HG03060 (cell line): ENCODE data around the gene ZNF683.
A peak's percentile ranks its signal among the peaks of the same experiment; 100 is the strongest.
"Not testable (repeated sequence)": the region's sequence is repeated elsewhere in the genome, so short reads cannot be mapped to it uniquely, and the experiment has no call there.

Experiments
- ATAC-seq: cut with Tn5 transposase; IDR thresholded peaks from one replicate; pipeline ENCODE4 v1.9.1; 2021; ENCODE audit warnings: low read depth, moderate number of reproducible peaks; ENCODE audit not compliant: unreplicated experiment

Gene ZNF683

GRCh38 chr1:26387447-26387846 is 14.9 kb upstream of the ZNF683 start:
- ATAC-seq, result no peak

- ATAC-seq, result not testable (repeated sequence)
Observed at GRCh38 chr1:26385063-26385462, 12.5 kb upstream of the ZNF683 start.

GRCh38 chr1:26384076-26384475 is 11.5 kb upstream of the ZNF683 start:
- ATAC-seq, result no peak

- ATAC-seq, result no peak
Observed at GRCh38 chr1:26378879-26379251, 6.3 kb upstream of the ZNF683 start.

- peak; percentile 75 for ATAC-seq
Observed at GRCh38 chr1:26378088-26378878, 5.7 kb upstream of the ZNF683 start.

GRCh38 chr1:26376050-26376449 is 3.5 kb upstream of the ZNF683 start:
- ATAC-seq, result no peak

GRCh38 chr1:26375081-26375480 is 2.5 kb upstream of the ZNF683 start:
- ATAC-seq, result no peak

GRCh38 chr1:26374361-26374760 is 1.8 kb upstream of the ZNF683 start:
- not testable (repeated sequence) for ATAC-seq

GRCh38 chr1:26373789-26374188 is 1.2 kb upstream of the ZNF683 start:
- ATAC-seq, result no peak

- no peak for ATAC-seq
Observed at GRCh38 chr1:26373281-26373680, 731 bp upstream of the ZNF683 start.

- ATAC-seq, result no peak
Observed at GRCh38 chr1:26372039-26372438, 511 bp downstream of the ZNF683 start.

- no peak for ATAC-seq
Observed at GRCh38 chr1:26370591-26371382, 1.8 kb downstream of the ZNF683 start.

- ATAC-seq, result no peak
Observed at GRCh38 chr1:26368486-26368885, 4.1 kb downstream of the ZNF683 start.

- ATAC-seq, result no peak
Observed at GRCh38 chr1:26368006-26368405, 4.5 kb downstream of the ZNF683 start.

GRCh38 chr1:26367441-26367840 is 5.1 kb downstream of the ZNF683 start:
- ATAC-seq, result no peak

- no peak for ATAC-seq
Observed at GRCh38 chr1:26364956-26365355, 7.6 kb downstream of the ZNF683 start.

GRCh38 chr1:26363549-26364448 is 8.8 kb downstream of the ZNF683 start:
- no peak for ATAC-seq

GRCh38 chr1:26362331-26362730 is 10.2 kb downstream of the ZNF683 start:
- no peak for ATAC-seq

- ATAC-seq, result no peak
Observed at GRCh38 chr1:26361605-26362122, 10.9 kb downstream of the ZNF683 start.

- ATAC-seq, result no peak
Observed at GRCh38 chr1:26360807-26361604, 11.5 kb downstream of the ZNF683 start.
